ENCODE results near the gene SFTPB.
"Not testable (repeated sequence)": the region's sequence is repeated elsewhere in the genome, so short reads cannot be mapped to it uniquely, and the experiment has no call there.

SFTPB gene

GRCh38 chr2:85614757-85615156, 53.2 kb downstream of the SFTPB start:
- in situ Hi-C loops (cut with HindIII; ENCODE audit: low sequenced_read_pairs) = not testable (repeated sequence)

DNA sequence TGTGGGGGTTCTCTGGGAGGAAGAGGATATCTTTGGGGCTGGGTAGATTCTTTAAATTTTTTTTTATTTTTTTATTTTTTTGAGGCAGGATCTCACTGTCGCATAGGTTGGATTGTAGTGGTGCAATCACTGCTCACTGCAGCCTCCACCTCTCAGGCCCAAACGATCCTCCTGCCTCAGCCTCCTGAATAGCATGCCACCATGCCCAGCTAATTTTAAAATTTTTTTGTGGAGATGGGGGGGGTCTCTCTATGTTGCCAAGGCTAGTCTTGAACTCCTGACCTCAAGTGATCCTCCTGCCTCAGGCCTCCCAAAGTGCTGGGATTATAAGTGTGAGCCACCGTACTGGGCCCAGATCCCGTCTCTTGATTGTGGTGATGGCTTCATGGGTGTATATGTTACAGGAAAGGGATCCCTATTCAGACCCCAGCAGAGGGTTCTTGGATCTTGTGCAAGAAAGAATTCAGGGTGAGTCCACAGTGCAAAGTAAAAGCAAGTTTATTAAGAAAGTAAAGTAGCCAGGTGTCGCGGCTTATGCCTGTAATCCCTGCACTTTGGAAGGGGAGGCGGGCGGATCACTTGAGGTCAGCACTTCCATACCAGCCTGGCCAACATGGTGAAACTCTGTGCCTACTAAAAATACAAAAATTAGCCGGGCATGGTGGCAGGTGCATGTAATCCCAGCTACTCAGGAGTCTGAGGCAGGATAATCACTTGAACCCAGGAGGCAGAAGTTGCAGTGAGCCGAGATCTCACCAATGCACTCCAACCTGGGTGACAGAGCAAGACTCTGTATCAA, 54.1 kb downstream of the SFTPB start:
- in situ Hi-C loops (cut with HindIII; ENCODE audit: low sequenced_read_pairs) = no loop called here

GRCh38 chr2:85611705-85612587, 56.1 kb downstream of the SFTPB start, which contains the start of gene C2orf68:
Gene C2orf68, minus strand, starts transcription at chr2:85612066. Its CDS starts 82 bp downstream, at chr2:85611984.
- in situ Hi-C loops (cut with HindIII; ENCODE audit: low sequenced_read_pairs) = no loop called here

- in situ Hi-C loops (cut with HindIII; ENCODE audit: low sequenced_read_pairs) = no loop called here
Observed at GRCh38 chr2:85611217-85611704, 56.7 kb downstream of the SFTPB start.

Measured in DLD1 (cell line).